CD4-positive, alpha-beta memory T cell (primary cell): ENCODE data around the gene IL1RAPL2. TPM values are rescaled to one million over a fixed set of nuclear protein-coding genes. Genes with fewer than 3 reads are reported as not detected.

ENCODE experiments used
- CTCF ChIA-PET: fragments of 350-600 bp; sonication (Branson Sonifier 250); formaldehyde crosslinking; loops from one replicate; lab custom pipeline; 2021; ENCODE audit warnings: inconsistent platforms; ENCODE audit not compliant: partially characterized antibody; lab: Charles Lee
- POLR2A ChIA-PET: fragments of 350-600 bp; sonication (Branson Sonifier 250); formaldehyde crosslinking; loops from one replicate; lab custom pipeline; 2021; ENCODE audit not compliant: partially characterized antibody; lab: Charles Lee
- DNase-seq, 5 donors: peaks; one replicate each; pipeline versions ENCODE4 v3.0.0 to v3.0.0-alpha.2; 2020 to 2022; ENCODE audit warnings: mixed read lengths in 1 of 5
- H3K27ac ChIP-seq: one replicate; pipeline ENCODE4 v1.7.0; 2013; ENCODE audit warnings: low read depth, low read length
- H3K27me3 ChIP-seq: 2 replicates; pipeline ENCODE4 v1.7.0; 2013; ENCODE audit warnings: mild to moderate bottlenecking, low read length, moderate library complexity; ENCODE audit not compliant: insufficient read depth
- H3K36me3 ChIP-seq: 2 replicates; pipeline ENCODE4 v1.7.0; 2013; ENCODE audit warnings: mild to moderate bottlenecking, low read length, moderate library complexity; ENCODE audit not compliant: insufficient read depth
- H3K4me1 ChIP-seq: 2 replicates; pipeline ENCODE4 v1.7.0; 2013; ENCODE audit warnings: mild to moderate bottlenecking, low read length, moderate library complexity; ENCODE audit not compliant: insufficient read depth
- H3K4me3 ChIP-seq, 2 donors: one replicate each; pipeline ENCODE4 v1.7.0; 2013; ENCODE audit warnings: low read length in 2 of 2, mild to moderate bottlenecking in 1 of 2
- H3K9me3 ChIP-seq, 2 donors: one replicate each; pipeline ENCODE4 v1.7.0; 2013; ENCODE audit warnings: low read length in 2 of 2, control low read depth in 1 of 2; ENCODE audit not compliant: control insufficient read depth in 1 of 2
- H3K27ac Mint-ChIP-seq, 7 donors: one replicate each; pipeline ENCODE4 v1.8.0; 2020 to 2021; ENCODE audit warnings: mixed read lengths in 7 of 7, mild to moderate bottlenecking in 6 of 7, inconsistent platforms in 3 of 7, moderate library complexity in 3 of 7
- H3K27me3 Mint-ChIP-seq, 2 donors: one replicate each; pipeline ENCODE4 v1.8.0; 2020 to 2021; ENCODE audit warnings: mixed read lengths in 2 of 2
- H3K36me3 Mint-ChIP-seq, 2 donors: one replicate each; pipeline ENCODE4 v1.8.0; 2020 to 2021; ENCODE audit warnings: mixed read lengths in 2 of 2, inconsistent platforms in 1 of 2, mild to moderate bottlenecking in 1 of 2
- H3K4me1 Mint-ChIP-seq, 4 donors: one replicate each; pipeline ENCODE4 v1.8.0; 2020 to 2021; ENCODE audit warnings: mixed read lengths in 4 of 4, mild to moderate bottlenecking in 1 of 4
- H3K4me3 Mint-ChIP-seq, 8 donors: one replicate each; pipeline ENCODE4 v1.8.0; 2020 to 2021; ENCODE audit warnings: mixed read lengths in 8 of 8, mild to moderate bottlenecking in 7 of 8, moderate library complexity in 6 of 8, inconsistent platforms in 3 of 8
- H3K9me3 Mint-ChIP-seq, 8 donors: one replicate each; pipeline ENCODE4 v1.8.0; 2020 to 2021; ENCODE audit warnings: mixed read lengths in 8 of 8, mild to moderate bottlenecking in 5 of 8, inconsistent platforms in 3 of 8, moderate library complexity in 1 of 8
- intact Hi-C: fragments of 100-400 bp; cut with micrococcal nuclease; formaldehyde crosslinking; loops from one replicate; pipeline ENCODE4 v1.15.1; 2023
- polyA plus RNA-seq, 2 donors: library from polyadenylated mRNA; unstranded; fragments of 300-500 nt; fragmentation: Illumina TruSeq; gene quantifications; one replicate each; pipeline ENCODE4 v1.2.3, GENCODE V29; 2021
- total RNA-seq, 2 experiments: library from RNA; stranded (reverse); gene quantifications; one replicate each; pipeline ENCODE4 v1.2.3, GENCODE V29; 2021

Gene IL1RAPL2
- total and polyA plus RNA-seq, 4 experiments from 2014 or later = not detected

- Mint-ChIP-seq H3K9me3 (peaks cover 0 to 24% (median 17%) of the 10 kb centered on the region in 8 donors), H3K27me3 (no peaks in the 10 kb centered on the region), H3K27ac (no peak overlapping the region), H3K4me1 (no peaks in the 10 kb centered on the region), H3K4me3 (no peak overlapping the region), H3K36me3 (no peaks in the 10 kb centered on the region)
- Histone ChIP-seq H3K36me3 (no peaks in the 10 kb centered on the region), H3K4me3 (no peak overlapping the region), H3K27ac (no peak overlapping the region), H3K4me1 (no peaks in the 10 kb centered on the region), H3K27me3 (no peaks in the 10 kb centered on the region), H3K9me3 (no peaks in the 10 kb centered on the region)
- ChIA-PET CTCF (no interaction called here), POLR2A (no interaction called here)
- no peak for DNase-seq
- intact Hi-C loops = no loop called here
These were observed 196.6 kb downstream of the IL1RAPL2 start for GRCh38 chrX:104762641-104763040.

- Mint-ChIP-seq H3K27ac (no peak overlapping the region), H3K27me3 (no peaks in the 10 kb centered on the region), H3K36me3 (no peaks in the 10 kb centered on the region), H3K9me3 (peaks cover 0 to 2% (median 0%) of the 10 kb centered on the region in 8 donors), H3K4me3 (no peak overlapping the region), H3K4me1 (peaks cover 0 to 3% (median 0%) of the 10 kb centered on the region in 4 donors)
- intact Hi-C loops = no loop called here
- Histone ChIP-seq H3K27me3 (no peaks in the 10 kb centered on the region), H3K4me1 (no peaks in the 10 kb centered on the region), H3K36me3 (no peaks in the 10 kb centered on the region), H3K9me3 (no peaks in the 10 kb centered on the region), H3K27ac (no peak overlapping the region), H3K4me3 (no peak overlapping the region)
- CTCF ChIA-PET = no interaction called here
- no peak for DNase-seq
- POLR2A ChIA-PET = no interaction called here
These were observed 223.8 kb downstream of the IL1RAPL2 start for GRCh38 chrX:104789784-104790183.

- Mint-ChIP-seq H3K9me3 (no peaks in the 10 kb centered on the region), H3K4me3 (no peak overlapping the region), H3K4me1 (no peaks in the 10 kb centered on the region), H3K27me3 (no peaks in the 10 kb centered on the region), H3K36me3 (no peaks in the 10 kb centered on the region), H3K27ac (no peak overlapping the region)
- ChIA-PET POLR2A (no interaction called here), CTCF (interaction anchor here (1.0 kb wide), 1 partner anchor 10 kb away, joined by 3 read pairs; no protein-coding TSS in a partner anchor)
- Histone ChIP-seq H3K9me3 (no peaks in the 10 kb centered on the region), H3K4me1 (no peaks in the 10 kb centered on the region), H3K4me3 (no peak overlapping the region), H3K36me3 (no peaks in the 10 kb centered on the region), H3K27me3 (no peaks in the 10 kb centered on the region), H3K27ac (no peak overlapping the region)
- intact Hi-C loops = no loop called here
- DNase-seq = no peak
These were observed 229.8 kb downstream of the IL1RAPL2 start for GRCh38 chrX:104795804-104796203.

- H3K36me3 Mint-ChIP-seq = no peaks in the 10 kb centered on the region
- no peak overlapping the region for H3K4me3 Mint-ChIP-seq
- CTCF ChIA-PET = no interaction called here
- H3K27me3 ChIP-seq = no peaks in the 10 kb centered on the region
- H3K4me1 ChIP-seq = no peaks in the 10 kb centered on the region
- no peak for DNase-seq
- peaks cover 0 to 1% (median 0%) of the 10 kb centered on the region in 8 donors for H3K9me3 Mint-ChIP-seq
- no peaks in the 10 kb centered on the region for H3K27me3 Mint-ChIP-seq
- POLR2A ChIA-PET = no interaction called here
- intact Hi-C loops = no loop called here
- no peak overlapping the region for H3K27ac ChIP-seq
- H3K36me3 ChIP-seq = no peaks in the 10 kb centered on the region
- no peaks in the 10 kb centered on the region for H3K9me3 ChIP-seq
- no peak overlapping the region for H3K4me3 ChIP-seq
- no peaks in the 10 kb centered on the region for H3K4me1 Mint-ChIP-seq
- no peak overlapping the region for H3K27ac Mint-ChIP-seq
These were observed 237.2 kb downstream of the IL1RAPL2 start for GRCh38 chrX:104803219-104803618.

- H3K27ac ChIP-seq = no peak overlapping the region
- H3K27ac Mint-ChIP-seq = no peak overlapping the region
- no peak for DNase-seq
- H3K4me3 Mint-ChIP-seq = no peak overlapping the region
- H3K27me3 Mint-ChIP-seq = no peaks in the 10 kb centered on the region
- H3K4me3 ChIP-seq = no peak overlapping the region
- no peaks in the 10 kb centered on the region for H3K27me3 ChIP-seq
- no peaks in the 10 kb centered on the region for H3K9me3 ChIP-seq
- no peaks in the 10 kb centered on the region for H3K36me3 ChIP-seq
- ChIA-PET POLR2A (no interaction called here), CTCF (no interaction called here)
- peaks cover 0 to 4% (median 0%) of the 10 kb centered on the region in 8 donors for H3K9me3 Mint-ChIP-seq
- intact Hi-C loops = no loop called here
- H3K36me3 Mint-ChIP-seq = no peaks in the 10 kb centered on the region
- H3K4me1 Mint-ChIP-seq = no peaks in the 10 kb centered on the region
- no peaks in the 10 kb centered on the region for H3K4me1 ChIP-seq
These were observed 240.3 kb downstream of the IL1RAPL2 start for GRCh38 chrX:104806346-104806745.

GRCh38 chrX:104833401-104833800 is 267.4 kb downstream of the IL1RAPL2 start:
- H3K9me3 Mint-ChIP-seq = peaks cover 0 to 1% (median 0%) of the 10 kb centered on the region in 8 donors

GRCh38 chrX:104842646-104843045 is 276.6 kb downstream of the IL1RAPL2 start:
- ChIA-PET CTCF (no interaction called here), POLR2A (no interaction called here)
- H3K4me1 ChIP-seq = no peaks in the 10 kb centered on the region
- H3K4me3 Mint-ChIP-seq = no peak overlapping the region
- intact Hi-C loops = no loop called here
- H3K9me3 ChIP-seq = no peaks in the 10 kb centered on the region
- no peak for DNase-seq
- H3K27me3 Mint-ChIP-seq = no peaks in the 10 kb centered on the region
- no peak overlapping the region for H3K27ac ChIP-seq
- no peaks in the 10 kb centered on the region for H3K36me3 Mint-ChIP-seq
- no peaks in the 10 kb centered on the region for H3K27me3 ChIP-seq
- no peaks in the 10 kb centered on the region for H3K36me3 ChIP-seq
- H3K9me3 Mint-ChIP-seq = peaks cover 0 to 9% (median 4%) of the 10 kb centered on the region in 8 donors
- no peak overlapping the region for H3K4me3 ChIP-seq
- no peaks in the 10 kb centered on the region for H3K4me1 Mint-ChIP-seq
- H3K27ac Mint-ChIP-seq = no peak overlapping the region

More at GRCh38 chrX:104833401-104833800, 267.4 kb downstream of the IL1RAPL2 start:
- Mint-ChIP-seq H3K27ac (no peak overlapping the region), H3K4me3 (no peak overlapping the region), H3K4me1 (no peaks in the 10 kb centered on the region), H3K27me3 (no peaks in the 10 kb centered on the region), H3K36me3 (no peaks in the 10 kb centered on the region)
- Histone ChIP-seq H3K4me1 (no peaks in the 10 kb centered on the region), H3K27ac (no peak overlapping the region), H3K4me3 (no peak overlapping the region), H3K36me3 (no peaks in the 10 kb centered on the region), H3K9me3 (no peaks in the 10 kb centered on the region), H3K27me3 (no peaks in the 10 kb centered on the region)
- POLR2A ChIA-PET = no interaction called here
- CTCF ChIA-PET = no interaction called here
- intact Hi-C loops = no loop called here
- no peak for DNase-seq

GRCh38 chrX:104852241-104852640 is 286.2 kb downstream of the IL1RAPL2 start:
- H3K4me3 ChIP-seq = no peak overlapping the region
- Mint-ChIP-seq H3K36me3 (no peaks in the 10 kb centered on the region), H3K9me3 (peaks cover 0 to 2% (median 0%) of the 10 kb centered on the region in 8 donors), H3K4me3 (no peak overlapping the region), H3K27me3 (no peaks in the 10 kb centered on the region), H3K27ac (no peak overlapping the region), H3K4me1 (no peaks in the 10 kb centered on the region)
- H3K27me3 ChIP-seq = no peaks in the 10 kb centered on the region
- CTCF ChIA-PET = no interaction called here
- H3K9me3 ChIP-seq = no peaks in the 10 kb centered on the region
- no peaks in the 10 kb centered on the region for H3K4me1 ChIP-seq
- intact Hi-C loops = no loop called here
- POLR2A ChIA-PET = no interaction called here
- H3K27ac ChIP-seq = no peak overlapping the region
- DNase-seq = no peak
- H3K36me3 ChIP-seq = no peaks in the 10 kb centered on the region
